ENCODE data around the gene NR2F6.
"Not testable (repeated sequence)": the region's sequence is repeated elsewhere in the genome, so short reads cannot be mapped to it uniquely, and the experiment has no call there.

Gene NR2F6

DNA sequence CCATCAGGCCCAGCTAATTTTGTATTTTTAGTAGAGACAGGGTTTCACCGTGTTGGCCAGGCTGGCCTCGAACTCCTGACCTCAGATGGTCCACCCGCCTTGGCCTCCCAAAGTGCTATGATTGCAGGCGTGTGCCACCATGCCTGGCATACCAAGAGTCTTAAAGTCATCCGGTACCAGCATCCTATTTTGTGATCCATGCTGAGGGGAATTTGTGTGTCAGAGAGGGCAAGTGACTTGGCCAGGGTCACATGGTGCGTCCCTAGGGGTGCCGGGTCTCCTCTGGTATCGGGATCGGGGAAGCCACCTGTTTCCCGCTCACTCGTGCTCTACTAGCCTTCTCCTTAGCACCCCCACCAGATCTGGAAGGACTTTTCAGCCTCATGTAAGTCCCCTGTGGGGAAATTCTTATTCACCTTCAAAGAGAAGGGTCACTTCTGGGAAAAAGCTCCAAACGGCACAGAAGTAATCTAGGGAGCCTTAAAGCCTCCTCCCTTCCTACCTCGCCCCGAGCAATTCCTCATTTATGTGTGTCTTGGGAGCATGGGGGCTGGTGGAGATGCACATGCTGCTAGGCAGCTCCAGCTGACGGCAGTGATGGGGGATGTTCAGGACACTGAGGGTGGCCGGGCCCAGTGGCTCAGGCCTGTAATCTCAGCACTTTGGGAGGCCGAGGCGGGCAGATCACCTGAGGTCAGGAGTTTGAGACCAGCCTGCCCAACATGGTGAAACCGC, 29.9 kb upstream of the NR2F6 start:
- TF ChIP-seq, protein P1, sequence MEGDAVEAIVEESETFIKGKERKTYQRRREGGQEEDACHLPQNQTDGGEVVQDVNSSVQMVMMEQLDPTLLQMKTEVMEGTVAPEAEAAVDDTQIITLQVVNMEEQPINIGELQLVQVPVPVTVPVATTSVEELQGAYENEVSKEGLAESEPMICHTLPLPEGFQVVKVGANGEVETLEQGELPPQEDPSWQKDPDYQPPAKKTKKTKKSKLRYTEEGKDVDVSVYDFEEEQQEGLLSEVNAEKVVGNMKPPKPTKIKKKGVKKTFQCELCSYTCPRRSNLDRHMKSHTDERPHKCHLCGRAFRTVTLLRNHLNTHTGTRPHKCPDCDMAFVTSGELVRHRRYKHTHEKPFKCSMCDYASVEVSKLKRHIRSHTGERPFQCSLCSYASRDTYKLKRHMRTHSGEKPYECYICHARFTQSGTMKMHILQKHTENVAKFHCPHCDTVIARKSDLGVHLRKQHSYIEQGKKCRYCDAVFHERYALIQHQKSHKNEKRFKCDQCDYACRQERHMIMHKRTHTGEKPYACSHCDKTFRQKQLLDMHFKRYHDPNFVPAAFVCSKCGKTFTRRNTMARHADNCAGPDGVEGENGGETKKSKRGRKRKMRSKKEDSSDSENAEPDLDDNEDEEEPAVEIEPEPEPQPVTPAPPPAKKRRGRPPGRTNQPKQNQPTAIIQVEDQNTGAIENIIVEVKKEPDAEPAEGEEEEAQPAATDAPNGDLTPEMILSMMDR (IDR thresholded peaks at IDR 0.05), result no peak
- no peak overlapping the region for H3K27ac ChIP-seq
- no peak for DNase-seq (ENCODE audit: low spot score)
- no peak overlapping the region for H3K4me3 ChIP-seq

DNA sequence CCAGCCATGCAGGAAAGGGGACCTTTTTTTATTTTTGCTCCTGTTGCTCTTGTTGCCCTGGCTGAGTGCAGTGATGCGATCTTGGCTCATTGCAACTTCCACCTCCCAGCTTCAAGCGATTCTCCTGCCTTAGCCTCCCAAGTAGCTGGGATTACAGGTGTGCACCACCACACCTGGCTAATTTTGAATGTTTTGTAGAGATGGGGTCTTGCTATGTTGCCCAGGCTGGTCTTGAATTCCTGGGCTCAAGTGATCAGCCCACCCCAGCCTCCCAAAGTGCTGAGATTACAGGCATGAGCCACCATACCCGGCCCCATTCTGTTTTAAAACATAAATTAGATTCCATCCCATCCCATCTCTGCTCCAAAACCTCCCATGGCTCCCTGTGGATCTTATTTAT, 29.2 kb upstream of the NR2F6 start:
- H3K4me3 ChIP-seq; DNase-seq (ENCODE audit: low spot score); H3K27ac ChIP-seq: not testable (repeated sequence)

DNA sequence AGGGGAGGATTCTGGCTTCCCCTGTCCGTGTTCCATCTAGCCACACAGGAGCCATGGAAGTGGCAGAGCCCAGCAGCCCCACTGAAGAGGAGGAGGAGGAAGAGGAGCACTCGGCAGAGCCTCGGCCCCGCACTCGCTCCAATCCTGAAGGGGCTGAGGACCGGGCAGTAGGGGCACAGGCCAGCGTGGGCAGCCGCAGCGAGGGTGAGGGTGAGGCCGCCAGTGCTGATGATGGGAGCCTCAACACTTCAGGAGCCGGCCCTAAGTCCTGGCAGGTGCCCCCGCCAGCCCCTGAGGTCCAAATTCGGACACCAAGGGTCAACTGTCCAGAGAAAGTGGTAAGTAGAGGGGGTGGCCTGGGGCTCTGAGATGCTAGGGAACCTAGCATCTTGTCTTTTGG, 23.0 kb upstream of the NR2F6 start:
- no peak for DNase-seq (ENCODE audit: low spot score)
- Histone ChIP-seq H3K27ac (no peak overlapping the region), H3K4me3 (no peak overlapping the region)
- TF ChIP-seq, protein P1 (IDR thresholded peaks at IDR 0.05), result no peak

DNA sequence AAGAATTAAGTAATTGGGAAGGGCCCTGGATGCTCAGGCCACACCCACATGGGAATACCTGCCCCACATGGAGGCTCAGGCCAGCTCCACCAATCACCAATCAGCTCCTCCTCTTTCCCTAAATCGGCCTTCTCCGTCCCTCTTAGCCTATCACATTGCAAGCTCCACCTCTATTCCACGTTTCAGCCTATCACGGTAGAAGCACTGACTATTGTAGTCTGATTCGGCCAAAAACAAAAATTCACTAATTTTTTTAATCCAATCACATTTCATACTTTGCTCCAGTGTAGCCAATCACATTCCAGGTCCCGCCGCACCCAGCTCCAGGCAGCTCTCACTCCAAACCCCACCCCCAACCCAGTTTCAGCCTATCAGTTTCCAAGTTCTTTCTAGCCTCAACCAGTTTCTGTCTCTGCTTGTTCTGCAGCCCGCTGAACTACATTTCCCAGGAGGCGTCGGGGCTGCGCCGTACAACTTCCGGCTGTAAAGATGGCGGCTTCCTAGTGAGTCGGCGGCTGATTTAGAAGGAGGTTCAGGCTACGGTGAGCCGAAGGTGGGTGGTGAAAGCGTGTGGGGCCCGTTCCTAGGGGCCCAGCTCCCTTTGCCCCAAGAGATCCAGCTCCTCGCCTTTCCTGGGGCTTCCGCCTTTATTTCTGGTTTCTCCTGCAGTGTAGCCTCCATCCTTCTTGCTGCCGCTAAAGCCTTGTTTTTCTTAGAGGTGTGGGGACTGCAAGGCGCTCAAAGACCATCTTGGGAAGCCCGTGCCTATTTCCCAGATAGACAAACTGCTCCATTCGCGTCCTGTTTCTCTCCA, 21.5 kb upstream of the NR2F6 start, which contains the start of gene BABAM1:
BABAM1 (plus strand) TSS at position 469 of the 814 bp plus-strand sequence. CDS start 1,364 bp downstream, outside the sequence.
- H3K27ac ChIP-seq, result peak within 1 kb of the TSS; percentile 50 to 73
- peak; percentile 99 for DNase-seq (ENCODE audit: low spot score)
- TF ChIP-seq, protein P1 (IDR thresholded peaks at IDR 0.05), result no peak
- peak within 1 kb of the TSS; percentile 76 for H3K4me3 ChIP-seq

DNA sequence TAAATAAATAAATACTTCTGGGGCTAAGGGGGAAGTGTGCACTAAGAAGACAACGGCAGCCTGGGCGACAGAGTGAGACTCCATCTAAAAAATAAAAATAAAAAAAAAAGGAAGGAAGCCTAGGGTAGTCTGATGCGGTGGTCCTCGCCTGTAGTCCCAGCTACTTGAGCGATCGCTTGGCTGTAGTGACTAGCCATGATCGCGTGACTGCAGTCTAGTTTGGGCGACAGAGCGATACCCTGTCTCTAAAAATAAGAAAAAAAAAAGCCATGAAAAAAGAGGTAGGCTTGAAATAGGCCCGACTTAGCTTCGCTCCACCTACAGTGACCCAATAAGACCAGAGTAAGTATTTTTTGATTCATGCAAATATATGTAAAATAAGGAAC, 20.9 kb upstream of the NR2F6 start:
- TF ChIP-seq, protein P1 (IDR thresholded peaks at IDR 0.05), result no peak
- no peak overlapping the region for H3K4me3 ChIP-seq
- H3K27ac ChIP-seq, result peak overlapping the region in 1 of 2 donors; percentile 25
- no peak for DNase-seq (ENCODE audit: low spot score)

DNA sequence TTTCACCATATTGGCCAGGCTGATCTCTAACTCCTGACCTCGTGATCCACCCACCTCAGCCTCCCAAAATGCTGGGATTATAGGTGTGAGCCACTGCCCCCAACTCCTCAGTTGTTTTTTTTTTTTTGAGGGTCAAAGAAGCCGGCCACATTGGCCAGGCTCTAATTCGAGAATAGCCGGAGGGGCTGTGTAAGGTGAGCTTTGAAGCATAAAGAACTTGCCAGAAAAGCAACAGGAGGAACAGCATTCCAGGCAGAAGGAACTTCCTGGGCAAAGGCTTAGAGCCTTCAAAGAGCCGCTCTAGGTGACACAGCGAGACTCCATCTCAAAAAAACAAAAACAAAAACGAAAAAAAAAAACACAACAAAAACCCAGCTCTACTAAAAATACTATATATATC, 20.3 kb upstream of the NR2F6 start:
- no peak for DNase-seq (ENCODE audit: low spot score)
- no peak overlapping the region for H3K27ac ChIP-seq
- TF ChIP-seq, protein P1 (IDR thresholded peaks at IDR 0.05), result no peak
- no peak overlapping the region for H3K4me3 ChIP-seq

DNA sequence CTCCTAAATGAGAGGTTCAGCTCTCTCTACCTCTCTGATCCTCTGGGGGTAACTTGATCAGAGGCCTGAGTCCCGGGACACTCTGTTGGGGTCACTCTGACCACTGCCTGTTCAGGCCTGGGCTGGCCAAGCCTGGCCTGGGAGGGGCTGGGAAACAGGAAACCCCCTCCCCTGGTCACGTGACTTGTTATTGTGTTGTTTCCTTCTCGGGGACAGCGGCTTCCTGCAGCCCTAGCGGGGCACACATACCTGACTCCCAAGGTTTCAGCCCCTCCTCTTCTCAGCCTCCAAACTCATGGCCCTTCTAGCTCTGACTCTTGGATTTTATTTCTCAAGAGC, 18.9 kb upstream of the NR2F6 start, which contains the start of gene USHBP1:
USHBP1 (minus strand) TSS at position 105 of the 339 bp plus-strand sequence. CDS start 446 bp downstream, outside the sequence.
- peak within 1 kb of the TSS; percentile 58 for H3K4me3 ChIP-seq
- TF ChIP-seq, protein P1 (IDR thresholded peaks at IDR 0.05), result no peak
- DNase-seq (ENCODE audit: low spot score), result no peak
- peak within 1 kb of the TSS in 1 of 2 donors; percentile 51 for H3K27ac ChIP-seq

All from coronary artery (tissue), 2 donors.